Hair follicle dermal papilla cell (primary cell): ENCODE measurements around the gene PLCB2. TPM values are rescaled to one million over a fixed set of nuclear protein-coding genes. Genes with fewer than 3 reads are reported as not detected.

Source experiments
- total RNA-seq: library from RNA; depleted of rRNA; stranded (reverse); fragments of >200 nt; gene quantifications from 2 replicates; pipeline ENCODE4 v1.2.3, GENCODE V29; 2012

PLCB2 gene
- 0.12 and 0.49 TPM in 2 replicates for total RNA-seq

GRCh38 chr15:40307421-40308211 is at the start of gene PLCB2:
Gene PLCB2 (minus strand): TSS chr15:40307935. CDS start chr15:40307672, 263 bp downstream.

DNA sequence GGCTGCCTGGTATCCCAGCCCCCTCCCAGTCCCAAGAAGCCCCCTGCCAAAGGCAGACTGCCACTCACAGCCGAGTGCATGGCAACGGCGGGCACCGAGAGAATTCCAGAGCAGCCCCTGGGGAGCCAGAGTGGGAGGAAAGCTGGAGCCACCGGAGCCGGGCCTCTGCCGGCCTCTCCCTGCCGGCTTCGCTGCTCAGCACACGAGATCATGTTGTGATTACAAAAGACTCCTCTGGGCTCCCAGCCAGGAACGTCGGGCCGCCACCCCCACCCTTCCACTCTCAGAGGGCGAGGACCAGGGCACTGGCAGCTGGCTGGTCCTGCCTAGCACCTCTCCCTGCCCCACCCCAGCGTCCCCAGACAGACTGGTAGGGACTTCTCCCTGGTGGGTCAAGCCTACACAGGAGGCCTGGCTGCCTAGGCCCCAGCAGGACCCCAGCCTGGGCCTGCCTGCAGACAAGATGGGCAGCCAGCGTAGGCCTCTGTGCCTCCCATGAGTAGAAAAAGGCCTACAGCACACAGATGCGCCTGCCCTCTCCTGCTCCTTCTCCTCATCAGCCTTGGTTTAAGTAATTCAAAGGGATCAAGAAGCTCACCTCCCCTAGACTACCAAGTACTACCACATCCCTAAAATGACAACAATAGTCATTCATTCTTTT is 33.1 kb upstream of the PLCB2 start, which contains the start of gene CCDC9B:
CCDC9B (minus strand) TSS at position 200 of the 661 bp plus-strand sequence; CDS start at position 80, 120 bp downstream.

DNA sequence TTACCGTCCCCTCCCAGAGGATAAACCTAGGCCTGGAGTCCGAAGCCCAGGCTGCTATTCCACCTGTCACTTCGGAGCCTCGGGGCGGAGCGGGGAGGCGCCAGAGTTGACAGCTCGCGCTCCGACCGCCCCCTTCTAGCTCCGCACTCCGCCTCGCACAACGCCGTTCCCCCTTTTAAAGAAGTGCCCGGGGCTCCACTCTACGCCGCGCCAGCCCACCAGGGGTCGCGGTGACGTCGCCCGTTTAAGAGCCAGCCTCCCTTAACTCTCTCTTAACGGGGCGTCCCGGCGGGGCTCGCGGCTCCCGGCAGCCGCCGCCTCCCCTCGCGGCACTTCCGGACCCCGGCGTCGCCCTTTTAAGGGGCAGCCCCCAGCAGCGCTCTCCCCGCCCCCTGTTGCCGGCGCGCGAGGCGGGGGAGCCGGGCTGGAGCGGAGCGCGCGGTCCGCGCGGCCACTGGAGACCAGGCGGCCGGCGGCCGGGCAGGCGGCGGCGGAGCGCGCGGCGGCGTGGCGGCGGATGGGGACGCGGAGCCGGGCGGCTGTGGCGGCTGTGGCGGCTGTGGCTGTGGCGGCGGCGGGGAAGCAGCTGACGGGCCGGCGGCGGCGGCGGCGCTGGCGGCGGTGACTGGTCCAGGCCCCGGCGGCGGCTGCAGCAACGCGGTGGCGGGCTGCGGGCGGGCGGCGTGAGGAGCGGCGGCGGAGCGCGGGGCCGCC is 15.7 kb upstream of the PLCB2 start, which contains the start of gene INAFM2:
INAFM2 (plus strand) TSS at position 454 of the 714 bp plus-strand sequence. CDS start 364 bp downstream, outside the sequence.

GRCh38 chr15:40282869-40283614 is 24.7 kb downstream of the PLCB2 start, which contains the start of gene ANKRD63:
Gene ANKRD63 (minus strand): TSS chr15:40283064. CDS start chr15:40282586, 478 bp downstream.

DNA sequence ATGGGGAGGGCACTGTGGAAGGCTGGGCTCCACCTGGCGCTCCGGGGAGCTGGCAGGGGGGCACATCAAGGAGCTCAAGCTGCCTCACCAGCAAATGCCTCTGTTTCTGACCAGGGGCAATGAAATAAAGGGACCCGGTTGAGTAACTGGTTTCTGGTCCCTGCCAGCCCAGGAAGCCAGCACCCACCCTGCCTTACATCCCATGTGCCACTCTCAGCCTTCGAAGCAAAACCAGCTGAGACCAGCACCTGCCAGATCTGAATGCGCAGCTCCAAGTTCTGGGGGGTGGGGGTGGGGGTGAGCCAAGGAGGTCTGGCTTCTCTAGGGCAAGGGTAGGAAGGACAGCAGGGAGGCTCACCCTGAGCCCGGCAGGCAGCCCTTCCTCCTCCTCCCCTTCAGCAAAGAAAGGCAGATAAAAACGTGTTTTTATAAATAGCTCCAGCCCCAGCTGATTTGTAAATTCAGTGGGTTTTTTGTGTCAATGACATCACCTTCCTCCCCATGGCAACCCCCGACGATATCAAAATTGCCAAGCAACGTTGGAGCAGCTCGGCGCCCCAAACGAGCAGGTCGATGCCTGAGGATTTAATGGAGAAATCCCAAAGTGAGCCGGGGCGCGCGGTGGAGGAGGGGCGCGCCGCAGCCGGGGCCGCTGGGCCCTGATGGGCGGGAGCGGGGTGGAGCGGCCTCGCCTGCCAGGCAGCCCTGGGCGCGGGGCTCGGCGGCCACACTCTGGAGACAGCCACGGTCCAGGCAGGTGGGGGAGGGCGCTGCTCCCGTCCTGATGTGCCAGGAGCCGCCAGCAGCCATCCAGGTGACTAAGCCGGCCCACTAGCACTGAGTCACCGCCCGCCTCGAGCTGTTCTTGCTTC is 69.0 kb downstream of the PLCB2 start, which contains the start of gene PAK6:
PAK6 (plus strand) TSS at position 532 of the 872 bp plus-strand sequence. CDS start 25,723 bp downstream, outside the sequence.

Other genes starting within 250 kb of the PLCB2 start
- 6.6 and 9.2 TPM in 2 replicates for gene BMF, start 199.1 kb downstream of the PLCB2 start, total RNA-seq
- gene BUB1B, start 146.9 kb downstream of the PLCB2 start, total RNA-seq, result 2.4 and 5.0 TPM in 2 replicates
- 0.12 and 0.32 TPM in 2 replicates for gene PAK6, start 68.9 kb downstream of the PLCB2 start, total RNA-seq
- not detected in 2 replicates for gene ANKRD63, start 24.9 kb downstream of the PLCB2 start, total RNA-seq
- 12.2 and 13.4 TPM in 2 replicates for gene INAFM2, start 15.8 kb upstream of the PLCB2 start, total RNA-seq
- 31.0 and 35.0 TPM in 2 replicates for gene CCDC9B, start 33.0 kb upstream of the PLCB2 start, total RNA-seq
- gene PHGR1, start 43.1 kb upstream of the PLCB2 start, total RNA-seq, result not detected in 2 replicates
- 0.49 and 0.65 TPM in 2 replicates for gene DISP2, start 50.3 kb upstream of the PLCB2 start, total RNA-seq
- gene KNSTRN, start 74.8 kb upstream of the PLCB2 start, total RNA-seq, result 10.9 and 12.0 TPM in 2 replicates
- 53.2 and 57.8 TPM in 2 replicates for gene IVD, start 97.9 kb upstream of the PLCB2 start, total RNA-seq
- 13.7 and 17.8 TPM in 2 replicates for gene BAHD1, start 133.0 kb upstream of the PLCB2 start, total RNA-seq
- gene CHST14, start 163.0 kb upstream of the PLCB2 start, total RNA-seq, result 15.5 and 18.7 TPM in 2 replicates